ENCODE results near the gene RALGAPA2. TPM values are rescaled to one million over a fixed set of nuclear protein-coding genes. Genes with fewer than 3 reads are reported as not detected.

The RALGAPA2 gene
- polyA plus RNA-seq (2012; rRNA removed) = 1.0 and 1.5 TPM in 2 replicates
- polyA plus RNA-seq (2012; cell fraction: cytosol; rRNA removed) = 1.0 and 1.3 TPM in 2 replicates
- polyA plus RNA-seq (2012; cell fraction: nucleus; rRNA removed) = 2.9 and 3.8 TPM in 2 replicates

GRCh38 chr20:20712474-20713243 lies at the start of gene RALGAPA2:
RALGAPA2 (minus strand) TSS chr20:20712644; CDS start chr20:20712480, 164 bp downstream.
- H3K9ac ChIP-seq = peak within 1 kb of the TSS; percentile 48
- no peaks in the 10 kb centered on the region for H3K79me2 ChIP-seq (ENCODE audit: insufficient read depth)
- peak; percentile 98 for DNase-seq
- H3K27ac ChIP-seq (ENCODE audit: low read depth in 2 of 2, low read length in 1 of 2) = peak within 1 kb of the TSS; percentile 58 to 89; a peak in 3 of 4 replicates
- H4K20me1 ChIP-seq (ENCODE audit: insufficient read depth) = no peaks in the 10 kb centered on the region
- H3K4me3 ChIP-seq (ENCODE audit: low read depth in 2 of 2, low read length in 1 of 2) = peak within 1 kb of the TSS; percentile 86 to 91
- POLR2A ChIA-PET = interaction anchor here (1.3 kb wide), 1 partner anchor 17 kb away, joined by 3 read pairs; no protein-coding TSS in a partner anchor
- CTCF ChIA-PET = interaction anchor here (0.6 to 0.8 kb wide), 3 partner anchors 14 to 119 kb away, joined by 3 read pairs; no protein-coding TSS in a partner anchor
- H2AFZ ChIP-seq (ENCODE audit: low read depth) = peak within 1 kb of the TSS; percentile 94
- peaks cover 3 to 11% of the 10 kb centered on the region in 2 experiments; a peak in 3 of 4 replicates for H3K4me1 ChIP-seq (ENCODE audit: control insufficient read depth in 1 of 2, insufficient read depth in 2 of 2, low read depth in 1 of 2, low read length in 1 of 2)
- no peaks in the 10 kb centered on the region for H3K27me3 ChIP-seq (ENCODE audit: insufficient read depth)
- H3K36me3 ChIP-seq (replicated peaks in 1 of 2; ENCODE audit: control insufficient read depth in 1 of 2, insufficient read depth in 2 of 2, low read length in 1 of 2) = no peaks in the 10 kb centered on the region
- under 1% methylated on average over 13 of the region's 87 CpGs for WGBS (ENCODE audit: low lambda C conversion rate)
- no peaks in the 10 kb centered on the region for H3K9me3 ChIP-seq
- peak within 1 kb of the TSS; percentile 93 for H3K4me2 ChIP-seq
- no peaks in the 10 kb centered on the region for H3K9me2 ChIP-seq
- no peaks in the 10 kb centered on the region for H3F3A ChIP-seq (replicated peaks; ENCODE audit: insufficient read depth)
- TF ChIP-seq TEAD4 (IDR thresholded peaks at IDR 0.05; ENCODE audit: borderline replicate concordance, insufficient read depth) (no peak), POLR2AphosphoS5 (IDR thresholded peaks at IDR 0.05; ENCODE audit: low read depth, low read length) (no peak), FOXM1 (IDR thresholded peaks at IDR 0.05; ENCODE audit: low read depth) (no peak), RXRA (IDR thresholded peaks at IDR 0.05; ENCODE audit: borderline replicate concordance, low read depth) (no peak), GABPA (IDR thresholded peaks at IDR 0.05; ENCODE audit: low read depth) (peak; percentile 50), ELF1 (IDR thresholded peaks at IDR 0.05) (no peak), FOSL2 (IDR thresholded peaks at IDR 0.05; ENCODE audit: borderline replicate concordance, low read depth) (no peak), MEF2A (IDR thresholded peaks at IDR 0.05; ENCODE audit: borderline replicate concordance, low read depth) (no peak), RCOR1 (IDR thresholded peaks at IDR 0.05; ENCODE audit: low read length) (no peak), NRF1 (IDR thresholded peaks at IDR 0.05; ENCODE audit: low read depth, low read length) (peak; percentile 72), RFX5 (IDR thresholded peaks at IDR 0.05; ENCODE audit: low read length) (no peak), JUND (IDR thresholded peaks at IDR 0.05) (no peak), CHD2 (IDR thresholded peaks at IDR 0.05; ENCODE audit: low read length, partially characterized antibody) (peak; percentile 84), MXI1 (IDR thresholded peaks at IDR 0.05; ENCODE audit: low read depth, low read length) (peak; percentile 17; the same call in 1 of the 2 replicates), IRF3 (IDR thresholded peaks at IDR 0.05; ENCODE audit: low read depth, low read length) (no peak), EP300 (IDR thresholded peaks at IDR 0.05; ENCODE audit: borderline replicate concordance in 1 of 2, low read depth in 1 of 2, low read length in 1 of 2) (no peak), TAF1 (IDR thresholded peaks at IDR 0.05; ENCODE audit: borderline replicate concordance, low read depth, low read length) (no peak), USF1 (IDR thresholded peaks at IDR 0.05; ENCODE audit: borderline replicate concordance, low read depth) (peak; percentile 84), SMC3 (IDR thresholded peaks at IDR 0.05; ENCODE audit: low read depth, low read length) (no peak), USF2 (IDR thresholded peaks at IDR 0.05; ENCODE audit: borderline replicate concordance, low read depth, low read length) (0 out of 2 replicates have a peak, but pooled peaks have one; percentile 22)
